PC-3 (cell line): Measurements from ENCODE around the gene LCNL1. TPM values are rescaled to one million over a fixed set of nuclear protein-coding genes. Genes with fewer than 3 reads are reported as not detected.
A peak's percentile ranks its signal among the peaks of the same experiment; 100 is the strongest.

Source experiments
- ATAC-seq: fragments of 200-7000 bp; cut with Tn5 transposase; 2 replicates; pipeline ENCODE4 v1.9.1; 2020; ENCODE audit warnings: mild to moderate bottlenecking, moderate library complexity
- BruUV-seq: library from RNA; stranded (reverse); fragments of 400-500 nt; replicated peaks from 2 replicates; lab custom pipeline; 2021; lab: Mats Ljungman, UMichigan
- CTCF ChIA-PET: fragments of 300-600 bp; sonication (Branson Sonifier 250); formaldehyde crosslinking; loops from one replicate; lab custom pipeline; 2022; ENCODE audit warnings: antibody characterized with exemption; lab: Charles Lee
- POLR2A ChIA-PET: fragments of 300-600 bp; sonication (Branson Sonifier 250); formaldehyde crosslinking; loops from one replicate; lab custom pipeline; 2022; ENCODE audit warnings: antibody characterized with exemption; ENCODE audit not compliant: unreplicated experiment; lab: Charles Lee
- DNase-seq: peaks from one replicate; pipeline ENCODE4 v3.0.0-alpha.2; 2015
- H2AFZ ChIP-seq: fragments of 300-600 bp; sonication (generic); 2 replicates; pipeline ENCODE4 v1.6.0; 2016; ENCODE audit warnings: antibody characterized with exemption, low read length
- H3F3A ChIP-seq: fragments of 300-600 bp; sonication (generic); one replicate; pipeline ENCODE4 v1.6.0; 2017; ENCODE audit warnings: antibody characterized with exemption, low read length, control low read depth, mild to moderate bottlenecking; ENCODE audit not compliant: unreplicated experiment
- H3K27ac ChIP-seq: fragments of 300-600 bp; sonication (generic); 2 replicates; pipeline ENCODE4 v1.5.1; 2016; ENCODE audit warnings: mild to moderate bottlenecking, low read length
- H3K27me3 ChIP-seq: fragments of 300-600 bp; sonication (generic); 2 replicates; pipeline ENCODE4 v1.6.1; 2016; ENCODE audit warnings: low read length, mixed read lengths
- H3K36me3 ChIP-seq: fragments of 300-600 bp; sonication (generic); 2 replicates; pipeline ENCODE4 v1.6.1; 2016; ENCODE audit warnings: low read depth, mixed run types, low read length, mixed read lengths
- H3K4me1 ChIP-seq: fragments of 300-600 bp; sonication (generic); 2 replicates; pipeline ENCODE4 v1.5.1; 2016; ENCODE audit warnings: low read length; ENCODE audit not compliant: insufficient read depth
- H3K4me2 ChIP-seq: fragments of 300-600 bp; sonication (generic); 2 replicates; pipeline ENCODE4 v1.6.0; 2016; ENCODE audit warnings: low read length
- H3K4me3 ChIP-seq: fragments of 300-600 bp; sonication (generic); 2 replicates; pipeline ENCODE4 v1.5.1; 2016; ENCODE audit warnings: mild to moderate bottlenecking, low read length, mixed read lengths
- H3K79me2 ChIP-seq: fragments of 300-600 bp; sonication (generic); 2 replicates; pipeline ENCODE4 v1.6.1; 2017; ENCODE audit warnings: low read length, mixed read lengths
- H3K9ac ChIP-seq: fragments of 300-600 bp; sonication (generic); 2 replicates; pipeline ENCODE4 v1.6.0; 2016; ENCODE audit warnings: mild to moderate bottlenecking, low read length
- H3K9me2 ChIP-seq: fragments of 300-600 bp; sonication (generic); replicated peaks from 2 replicates; pipeline ENCODE4 v1.6.1; 2016; ENCODE audit warnings: mixed run types, low read length, mixed read lengths
- H3K9me3 ChIP-seq: fragments of 300-600 bp; sonication (generic); 2 replicates; pipeline ENCODE4 v1.6.1; 2016; ENCODE audit warnings: low read length, mixed read lengths
- H4K20me1 ChIP-seq: fragments of 300-600 bp; sonication (generic); 2 replicates; pipeline ENCODE4 v1.6.1; 2016; ENCODE audit warnings: low read length, mixed read lengths
- EZH2 ChIP-seq: fragments of 300-600 bp; sonication (generic); IDR thresholded peaks from one replicate; pipeline ENCODE4 v1.6.1; 2017; ENCODE audit warnings: antibody characterized with exemption, mild to moderate bottlenecking, low read length; ENCODE audit not compliant: unreplicated experiment
- EZH2phosphoT487 ChIP-seq: fragments of 300-600 bp; sonication (generic); IDR thresholded peaks from 2 replicates; pipeline ENCODE4 v1.6.1; 2018; ENCODE audit warnings: mild to moderate bottlenecking, antibody characterized with exemption, low read length, borderline replicate concordance
- intact Hi-C: fragments of 100-400 bp; cut with micrococcal nuclease; formaldehyde crosslinking; loops from 2 replicates; pipeline ENCODE4 v1.9.0; 2023
- total RNA-seq: library from RNA; depleted of rRNA; stranded (reverse); fragments of >200 nt; gene quantifications from 2 replicates; pipeline ENCODE4 v1.2.3, GENCODE V29; 2014
- TF ChIP-seq, protein P1 (sequence below): fragments of 300-600 bp; sonication (generic); conservative IDR thresholded peaks from 2 replicates; pipeline ENCODE4 v1.5.1; 2017; ENCODE audit warnings: antibody characterized with exemption, low read depth, mild to moderate bottlenecking, low read length

The LCNL1 gene
- total RNA-seq, 1 experiment from 2014 or later = not detected

DNA sequence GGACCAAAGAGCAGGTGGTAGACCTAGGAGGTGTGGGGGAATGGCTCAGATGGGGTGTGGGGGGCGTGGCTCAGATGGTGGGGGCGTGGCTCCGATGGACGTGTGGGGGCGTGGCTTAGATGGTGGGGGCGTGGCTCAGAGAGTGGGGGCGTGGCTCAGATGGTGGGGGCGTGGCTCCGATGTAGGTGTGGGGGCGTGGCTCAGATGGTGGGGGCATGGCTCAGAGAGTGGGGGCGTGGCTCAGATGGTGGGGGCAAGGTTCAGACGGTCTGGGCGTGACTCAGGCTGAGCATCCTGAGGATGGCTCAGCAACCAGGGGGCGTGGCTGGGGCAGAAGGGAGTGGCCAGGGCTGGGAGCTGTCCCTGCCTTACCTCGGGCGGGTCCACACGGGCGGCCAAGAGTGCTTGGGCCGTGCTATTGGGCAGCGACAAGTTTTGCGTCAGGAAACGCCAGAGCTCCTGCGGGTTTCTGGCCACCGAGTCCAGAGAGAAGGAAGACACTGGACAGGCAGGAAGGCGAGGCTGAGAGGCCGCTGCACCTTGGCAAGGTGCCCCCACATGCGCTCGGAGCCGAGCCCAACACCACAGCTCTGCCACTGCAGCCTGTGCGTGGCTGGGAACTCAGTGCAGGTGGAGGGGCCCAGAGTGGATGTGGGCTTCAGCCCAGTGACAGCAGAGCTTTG lies 39.3 kb downstream of the LCNL1 start:
- POLR2A ChIA-PET = interaction anchor here (0.5 kb wide), 1 partner anchor 31 kb away, joined by 14 read pairs; no protein-coding TSS in a partner anchor
- ATAC-seq = peak; percentile 99

DNA sequence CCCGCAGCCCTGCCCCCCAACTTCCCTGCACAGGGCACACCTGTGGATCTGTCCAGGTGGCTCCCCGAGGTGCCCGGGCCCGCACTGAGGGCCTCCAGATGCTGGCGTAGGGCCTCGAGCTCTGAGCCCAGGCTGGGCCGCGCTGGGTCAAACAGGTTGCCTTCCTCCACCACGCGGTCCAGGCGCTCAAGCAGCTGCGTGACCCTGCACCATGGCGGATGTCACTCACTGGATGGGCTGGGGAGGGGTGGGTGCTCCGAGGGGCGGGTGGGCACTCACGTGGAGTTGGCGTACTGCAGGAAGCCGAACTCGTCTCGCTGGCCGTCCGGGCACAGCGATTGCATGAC lies 39.8 kb downstream of the LCNL1 start:
- Histone ChIP-seq H3K4me2 (no peak overlapping the region), H3K9ac (no peak overlapping the region)
- POLR2A ChIA-PET = interaction anchor here (0.5 kb wide), 1 partner anchor 31 kb away, joined by 14 read pairs; no protein-coding TSS in a partner anchor

More for the DNA sequence above, 39.3 kb downstream of the LCNL1 start:
- H3K9me3 ChIP-seq = no peaks in the 10 kb centered on the region
- no peaks in the 10 kb centered on the region for H4K20me1 ChIP-seq
- H3K4me3 ChIP-seq = no peak overlapping the region
- H3K27ac ChIP-seq = no peak overlapping the region
- H3K27me3 ChIP-seq = no peaks in the 10 kb centered on the region
- peaks cover 9% of the 10 kb centered on the region; the same call in 1 of the 2 replicates for H3K79me2 ChIP-seq
- intact Hi-C loops = no loop called here
- no peak overlapping the region for H2AFZ ChIP-seq
- peak; percentile 88 for DNase-seq
- no peak overlapping the region for H3K9ac ChIP-seq
- no TSS peak for BruUV-seq
- H3K4me2 ChIP-seq = no peak overlapping the region
- no peaks in the 10 kb centered on the region for H3F3A ChIP-seq
- H3K9me2 ChIP-seq = no peaks in the 10 kb centered on the region
- TF ChIP-seq, protein P1, sequence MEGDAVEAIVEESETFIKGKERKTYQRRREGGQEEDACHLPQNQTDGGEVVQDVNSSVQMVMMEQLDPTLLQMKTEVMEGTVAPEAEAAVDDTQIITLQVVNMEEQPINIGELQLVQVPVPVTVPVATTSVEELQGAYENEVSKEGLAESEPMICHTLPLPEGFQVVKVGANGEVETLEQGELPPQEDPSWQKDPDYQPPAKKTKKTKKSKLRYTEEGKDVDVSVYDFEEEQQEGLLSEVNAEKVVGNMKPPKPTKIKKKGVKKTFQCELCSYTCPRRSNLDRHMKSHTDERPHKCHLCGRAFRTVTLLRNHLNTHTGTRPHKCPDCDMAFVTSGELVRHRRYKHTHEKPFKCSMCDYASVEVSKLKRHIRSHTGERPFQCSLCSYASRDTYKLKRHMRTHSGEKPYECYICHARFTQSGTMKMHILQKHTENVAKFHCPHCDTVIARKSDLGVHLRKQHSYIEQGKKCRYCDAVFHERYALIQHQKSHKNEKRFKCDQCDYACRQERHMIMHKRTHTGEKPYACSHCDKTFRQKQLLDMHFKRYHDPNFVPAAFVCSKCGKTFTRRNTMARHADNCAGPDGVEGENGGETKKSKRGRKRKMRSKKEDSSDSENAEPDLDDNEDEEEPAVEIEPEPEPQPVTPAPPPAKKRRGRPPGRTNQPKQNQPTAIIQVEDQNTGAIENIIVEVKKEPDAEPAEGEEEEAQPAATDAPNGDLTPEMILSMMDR = no peak
- TF ChIP-seq EZH2 (no peak), EZH2phosphoT487 (no peak)
- no peaks in the 10 kb centered on the region for H3K36me3 ChIP-seq
- peaks cover 7% of the 10 kb centered on the region; the same call in 1 of the 2 replicates for H3K4me1 ChIP-seq
- CTCF ChIA-PET = interaction anchor here (1.0 kb wide), 1 partner anchor 13 kb away, joined by 3 read pairs; no protein-coding TSS in a partner anchor

More for the DNA sequence above, 39.8 kb downstream of the LCNL1 start:
- H2AFZ ChIP-seq = no peak overlapping the region
- CTCF ChIA-PET = interaction anchor here (1.0 kb wide), 1 partner anchor 13 kb away, joined by 3 read pairs; no protein-coding TSS in a partner anchor
- H3K27me3 ChIP-seq = no peaks in the 10 kb centered on the region
- BruUV-seq = no TSS peak
- intact Hi-C loops = no loop called here
- H3F3A ChIP-seq = no peaks in the 10 kb centered on the region
- H3K4me1 ChIP-seq = peaks cover 10% of the 10 kb centered on the region; the same call in 1 of the 2 replicates
- no peaks in the 10 kb centered on the region for H3K36me3 ChIP-seq
- no peaks in the 10 kb centered on the region for H3K9me3 ChIP-seq
- ATAC-seq (no peak), DNase-seq (no peak)
- H4K20me1 ChIP-seq = no peaks in the 10 kb centered on the region
- H3K27ac ChIP-seq = no peak overlapping the region
- TF ChIP-seq, protein P1 = no peak
- TF ChIP-seq EZH2phosphoT487 = no peak
- TF ChIP-seq EZH2 = no peak
- H3K4me3 ChIP-seq = no peak overlapping the region
- H3K79me2 ChIP-seq = peaks cover 12% of the 10 kb centered on the region; the same call in 1 of the 2 replicates
- H3K9me2 ChIP-seq = no peaks in the 10 kb centered on the region
